HG02852 (cell line): ENCODE data around the gene ZMYM4.
"Not testable (repeated sequence)": the region's sequence is repeated elsewhere in the genome, so short reads cannot be mapped to it uniquely, and the experiment has no call there.

Experiments used
- ATAC-seq: cut with Tn5 transposase; IDR thresholded peaks from one replicate; pipeline ENCODE4 v1.9.1; 2021; ENCODE audit warnings: mild to moderate bottlenecking, moderate library complexity; ENCODE audit not compliant: unreplicated experiment

ZMYM4 gene

DNA sequence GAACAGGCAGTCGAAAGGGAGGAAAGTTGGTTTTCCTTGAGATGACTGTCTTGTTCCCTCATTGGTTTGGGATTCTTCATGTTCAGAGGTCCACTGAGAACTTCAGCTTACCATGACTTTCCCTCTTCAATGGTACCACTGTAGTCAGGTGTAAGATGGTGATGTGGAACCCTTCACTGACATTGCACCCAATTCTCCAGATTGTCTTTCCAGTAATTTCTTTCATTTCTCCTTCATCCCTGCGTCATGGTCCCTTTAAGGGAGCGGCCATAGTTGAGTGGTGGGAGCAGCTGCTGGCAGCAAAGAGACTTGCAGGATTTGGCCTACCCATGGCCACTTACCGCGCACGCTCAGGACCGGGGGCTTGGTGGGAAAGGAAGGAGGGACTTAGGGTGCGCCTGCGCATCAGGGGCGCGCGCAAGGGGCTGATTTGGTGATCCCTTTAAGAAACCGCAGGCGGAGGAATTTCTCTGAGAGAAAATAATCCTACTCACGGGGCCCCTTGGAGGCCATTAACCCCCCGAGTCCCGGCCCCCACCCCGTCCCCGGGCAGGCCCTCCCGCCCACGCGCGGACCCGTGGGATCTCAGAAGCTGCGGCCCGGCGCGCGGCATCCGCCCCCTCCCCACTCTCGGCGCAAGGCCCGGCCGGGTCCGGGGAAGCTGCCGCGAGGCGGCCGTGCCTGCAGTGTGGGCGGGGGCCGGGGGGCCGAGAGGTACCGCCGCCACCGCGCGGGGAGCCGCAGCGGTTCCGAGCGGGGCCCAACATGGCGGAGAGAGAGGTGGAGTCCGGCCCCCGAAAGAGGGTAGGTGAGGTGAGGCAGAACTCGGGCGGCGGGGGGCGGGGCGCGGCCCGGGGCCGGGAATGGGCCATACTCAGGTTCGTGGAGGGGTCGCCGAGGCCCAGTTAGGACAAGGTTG lies at the start of gene ZMYM4:
Gene ZMYM4 (plus strand): TSS at position 428 of the 919 bp plus-strand sequence. CDS start 338 bp downstream, at position 766.
- ATAC-seq: peak; percentile 87

GRCh38 chr1:35220976-35221375 lies 47.5 kb upstream of the ZMYM4 start:
- ATAC-seq: no peak

- ATAC-seq: no peak
Observed at GRCh38 chr1:35222322-35223083, 46.0 kb upstream of the ZMYM4 start.

- ATAC-seq: no peak
Observed at GRCh38 chr1:35223084-35223630, 45.4 kb upstream of the ZMYM4 start.

GRCh38 chr1:35226546-35226945 lies 42.0 kb upstream of the ZMYM4 start:
- ATAC-seq: no peak

GRCh38 chr1:35229587-35230360 lies 38.7 kb upstream of the ZMYM4 start:
- no peak for ATAC-seq

- ATAC-seq: no peak
Observed at GRCh38 chr1:35231287-35231686, 37.2 kb upstream of the ZMYM4 start.

DNA sequence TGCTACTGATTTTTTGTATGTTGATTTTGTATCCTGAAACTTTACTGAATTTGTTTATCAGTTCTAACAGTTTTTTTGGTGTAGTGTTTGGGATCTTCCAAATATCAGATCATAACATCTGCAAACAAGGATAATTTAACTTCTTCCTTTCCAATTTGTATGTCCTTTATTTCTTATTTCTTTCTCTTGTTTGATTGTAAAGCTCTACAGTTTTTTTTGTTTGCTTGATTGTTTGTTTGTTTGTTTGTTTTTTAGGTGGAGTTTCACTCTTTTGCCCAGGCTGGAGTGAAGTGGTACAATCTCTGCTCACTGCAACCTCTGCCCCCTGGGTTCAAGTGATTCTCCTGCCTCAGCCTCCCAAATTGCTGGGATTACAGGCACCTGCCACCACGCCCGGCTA lies 31.7 kb upstream of the ZMYM4 start:
- ATAC-seq: not testable (repeated sequence)

- ATAC-seq: no peak
Observed at GRCh38 chr1:35243691-35244090, 24.8 kb upstream of the ZMYM4 start.

GRCh38 chr1:35247256-35247655 lies 21.3 kb upstream of the ZMYM4 start:
- no peak for ATAC-seq

DNA sequence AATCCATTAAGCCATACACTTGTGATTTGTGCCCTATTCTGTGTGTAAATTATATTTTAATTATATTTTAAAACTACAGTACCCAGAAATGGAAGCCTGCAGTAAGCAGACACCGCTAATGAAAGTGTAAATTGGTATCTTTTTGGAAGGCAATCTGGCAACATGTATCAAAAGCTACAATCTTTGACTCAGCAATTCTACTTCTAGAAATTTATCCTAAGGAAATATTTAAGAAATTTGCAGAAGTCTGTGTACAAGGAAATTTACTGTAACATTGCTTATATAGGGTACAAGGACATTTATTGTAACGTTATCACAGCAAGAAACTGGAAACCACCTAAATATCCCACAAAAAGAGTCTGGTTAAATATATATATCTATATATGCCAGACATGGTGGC lies 14.6 kb upstream of the ZMYM4 start:
- no peak for ATAC-seq

- no peak for ATAC-seq
Observed at GRCh38 chr1:35255276-35255675, 13.2 kb upstream of the ZMYM4 start.

- no peak for ATAC-seq
Observed at GRCh38 chr1:35259561-35259960, 8.9 kb upstream of the ZMYM4 start.

- ATAC-seq: no peak
Observed at GRCh38 chr1:35261412-35262120, 6.9 kb upstream of the ZMYM4 start.

GRCh38 chr1:35264035-35264434 lies 4.5 kb upstream of the ZMYM4 start:
- no peak for ATAC-seq

DNA sequence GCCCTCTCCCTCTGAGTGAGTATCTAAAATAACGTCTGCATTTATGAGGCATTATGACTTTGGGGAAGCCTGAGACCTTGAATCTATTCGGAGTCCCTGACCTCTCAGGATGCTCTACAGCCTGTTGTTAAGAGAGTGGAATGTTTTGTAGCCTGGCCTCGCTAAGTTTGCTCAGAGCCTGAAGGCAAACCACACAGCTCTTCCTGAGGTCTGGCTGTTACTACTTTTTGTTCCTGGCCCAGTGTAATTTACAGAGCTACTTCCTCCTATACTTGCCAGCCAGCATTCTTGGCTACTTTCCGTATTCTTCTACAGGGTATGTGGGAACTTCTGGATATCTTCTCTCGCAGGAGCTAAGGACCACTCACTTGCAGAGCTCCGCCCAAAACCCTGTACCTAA lies 3.6 kb upstream of the ZMYM4 start:
- ATAC-seq: no peak

- ATAC-seq: no peak
Observed at GRCh38 chr1:35266306-35266705, 2.2 kb upstream of the ZMYM4 start.

GRCh38 chr1:35269201-35269988 lies 886 bp downstream of the ZMYM4 start:
- no peak for ATAC-seq

- no peak for ATAC-seq
Observed at GRCh38 chr1:35269989-35270289, 1.4 kb downstream of the ZMYM4 start.

GRCh38 chr1:35270836-35271235 lies 2.3 kb downstream of the ZMYM4 start:
- ATAC-seq: no peak
